DMS 273 (cell line): ENCODE data around the gene BMP15.

Experiments used
- DNase-seq: peaks from one replicate; lab custom pipeline; 2025; ENCODE audit not compliant: unreplicated experiment; lab: John Stamatoyannopoulos, UW

The BMP15 gene

DNA sequence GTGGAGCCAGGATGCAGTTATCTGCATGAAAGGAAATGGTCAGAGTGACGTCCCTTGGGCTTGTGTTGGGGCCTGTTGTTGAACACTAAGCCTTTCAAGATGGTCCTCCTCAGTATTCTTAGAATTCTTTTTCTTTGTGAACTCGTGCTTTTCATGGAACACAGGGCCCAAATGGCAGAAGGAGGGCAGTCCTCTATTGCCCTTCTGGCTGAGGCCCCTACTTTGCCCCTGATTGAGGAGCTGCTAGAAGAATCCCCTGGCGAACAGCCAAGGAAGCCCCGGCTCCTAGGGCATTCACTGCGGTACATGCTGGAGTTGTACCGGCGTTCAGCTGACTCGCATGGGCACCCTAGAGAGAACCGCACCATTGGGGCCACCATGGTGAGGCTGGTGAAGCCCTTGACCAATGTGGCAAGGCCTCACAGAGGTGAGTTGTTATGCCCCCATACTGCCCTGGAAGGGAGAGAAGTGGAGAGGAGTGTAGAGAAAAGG, at the start of gene BMP15:
Gene BMP15 (plus strand): TSS at position 51 of the 492 bp plus-strand sequence. CDS start 49 bp downstream, at position 100.
- DNase-seq, result no peak

DNA sequence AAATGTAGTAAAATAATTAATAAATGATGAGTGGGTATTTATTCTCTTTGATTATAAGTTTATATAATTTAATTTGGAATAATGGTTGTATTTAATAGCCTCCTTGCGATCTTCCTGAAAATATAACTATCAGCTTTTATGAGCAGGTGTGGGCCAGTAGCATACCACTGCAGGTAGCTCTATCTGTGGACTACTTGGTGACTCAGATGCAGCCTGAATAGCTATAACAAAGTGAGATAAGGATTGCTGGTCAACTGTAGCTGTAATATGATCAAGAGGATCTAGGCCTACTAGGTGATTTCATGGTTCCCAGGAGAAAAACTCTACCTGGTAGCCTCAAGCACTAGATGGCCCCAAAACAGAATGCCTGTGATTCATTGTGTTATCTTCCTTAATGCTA, 47.1 kb upstream of the BMP15 start:
- no peak for DNase-seq

DNA sequence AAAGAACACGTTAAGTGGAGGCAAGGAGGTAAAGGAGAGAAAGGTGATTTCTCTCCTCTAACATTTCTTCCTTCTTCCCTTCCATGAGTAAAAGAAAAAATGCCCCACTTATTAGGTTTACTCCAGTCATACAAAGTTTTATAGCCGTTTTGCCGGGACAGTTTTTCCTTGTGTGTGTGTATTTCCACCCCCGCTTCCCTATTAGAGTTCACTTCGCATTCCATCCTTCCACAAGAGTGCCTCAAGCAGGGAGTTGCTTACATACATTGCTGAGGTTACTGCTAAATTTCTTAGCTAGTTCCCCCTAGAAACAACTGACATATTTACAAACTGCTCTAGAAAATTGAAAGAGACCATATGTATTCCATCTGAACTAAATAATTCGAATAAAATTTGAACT, 45.2 kb upstream of the BMP15 start:
- no peak for DNase-seq

DNA sequence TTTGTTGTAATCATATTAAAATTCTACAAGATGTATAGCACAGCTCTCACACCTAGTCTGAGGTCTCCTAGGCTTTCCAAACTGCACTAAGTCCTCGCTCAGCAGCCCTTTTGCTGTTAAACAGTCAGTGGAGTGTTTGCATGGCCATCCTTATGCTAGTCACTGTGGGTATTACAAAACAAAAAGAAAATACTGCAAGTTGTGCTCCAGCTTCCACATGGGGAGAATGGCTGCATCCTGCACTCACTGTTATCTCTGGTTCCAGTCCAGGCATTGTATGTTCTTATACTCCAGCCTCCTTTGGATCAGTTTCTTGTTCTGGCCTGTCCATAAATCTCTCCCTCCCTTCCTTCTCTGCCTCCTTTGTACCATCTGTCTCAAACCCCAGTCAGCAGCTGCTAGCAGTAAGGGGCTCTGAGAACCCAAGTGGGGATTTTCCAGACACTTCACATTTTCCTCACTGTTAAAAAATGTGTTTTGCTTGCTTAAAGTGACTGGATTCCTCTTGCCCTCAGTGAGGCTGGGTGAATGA, 38.5 kb upstream of the BMP15 start:
- DNase-seq, result no peak

DNA sequence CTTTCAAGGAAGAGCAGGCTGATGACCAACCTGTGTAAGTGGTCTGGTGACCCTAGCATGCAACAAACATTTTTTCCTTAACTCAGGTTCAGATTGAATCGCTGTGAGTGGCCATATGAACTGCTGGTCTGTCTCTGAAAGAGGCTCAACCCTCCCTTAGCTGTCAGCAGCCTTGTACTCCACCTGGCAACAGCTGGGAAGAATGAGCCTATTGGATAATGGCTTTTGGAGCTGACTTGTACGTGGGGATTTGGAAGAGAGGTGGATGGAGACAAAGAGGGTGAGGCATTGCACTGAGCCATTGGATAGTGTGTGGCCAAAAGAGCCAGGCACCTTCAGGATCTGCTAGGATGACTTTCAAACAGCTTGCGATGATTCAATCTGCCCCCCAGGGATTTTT, 35.7 kb upstream of the BMP15 start:
- DNase-seq, result peak; percentile 12

DNA sequence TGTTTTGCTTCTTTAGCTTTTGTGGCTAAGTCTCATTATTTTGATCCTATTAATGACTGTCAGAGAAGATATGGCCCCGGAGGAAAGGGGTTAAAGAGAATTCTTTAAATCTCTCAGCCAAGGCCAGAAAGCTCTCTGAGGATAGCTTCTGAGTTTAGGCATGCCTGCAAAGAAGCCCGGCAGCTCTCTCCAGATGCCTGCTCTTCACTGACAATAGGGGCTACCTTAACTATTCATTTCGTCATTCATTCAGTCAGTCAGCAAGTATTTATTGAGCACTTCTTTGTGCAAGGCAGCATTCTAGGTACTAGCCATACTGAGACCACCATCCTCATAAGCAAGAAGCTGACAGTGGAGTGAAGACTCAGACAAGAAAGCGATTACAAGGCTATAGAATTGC, 34.0 kb upstream of the BMP15 start:
- no peak for DNase-seq

DNA sequence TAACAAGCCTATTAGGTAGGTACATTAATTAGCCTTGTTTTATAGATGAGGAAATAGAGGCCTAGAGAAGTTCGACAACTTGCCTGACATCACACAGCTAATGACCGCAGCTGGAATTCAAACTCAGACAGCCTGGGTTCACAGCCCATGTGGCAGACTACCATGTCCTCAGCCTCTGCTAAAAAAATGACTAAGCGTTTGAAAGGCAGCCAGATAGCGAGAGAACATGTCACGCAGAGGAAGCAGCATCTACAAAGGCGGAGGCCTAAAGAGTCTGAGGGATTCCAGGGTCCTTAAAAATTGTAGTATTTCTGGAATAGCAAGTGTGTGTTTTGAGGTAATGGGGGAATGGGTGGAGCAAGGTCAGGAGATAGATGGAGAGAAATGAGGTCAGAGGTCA, 33.2 kb upstream of the BMP15 start:
- DNase-seq, result no peak

DNA sequence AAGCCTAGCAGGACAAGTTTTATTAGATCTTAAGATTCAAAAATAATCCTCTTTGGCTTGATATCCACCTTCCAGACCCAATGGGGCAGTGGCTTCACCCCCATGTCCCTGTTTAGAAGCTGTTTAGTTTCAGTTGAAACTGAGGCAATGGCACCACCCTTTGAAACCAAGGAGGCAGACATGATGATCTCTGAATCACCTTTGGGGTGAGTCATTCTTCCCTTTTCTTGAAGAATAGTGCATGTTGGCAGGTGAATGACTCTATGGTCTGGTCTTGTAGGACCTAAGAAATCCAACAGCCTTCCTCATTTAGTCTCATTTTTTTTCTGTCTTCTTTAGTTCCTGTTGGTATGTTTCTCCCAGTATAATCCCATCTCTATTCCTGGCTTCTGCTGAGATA, 29.5 kb upstream of the BMP15 start:
- no peak for DNase-seq

DNA sequence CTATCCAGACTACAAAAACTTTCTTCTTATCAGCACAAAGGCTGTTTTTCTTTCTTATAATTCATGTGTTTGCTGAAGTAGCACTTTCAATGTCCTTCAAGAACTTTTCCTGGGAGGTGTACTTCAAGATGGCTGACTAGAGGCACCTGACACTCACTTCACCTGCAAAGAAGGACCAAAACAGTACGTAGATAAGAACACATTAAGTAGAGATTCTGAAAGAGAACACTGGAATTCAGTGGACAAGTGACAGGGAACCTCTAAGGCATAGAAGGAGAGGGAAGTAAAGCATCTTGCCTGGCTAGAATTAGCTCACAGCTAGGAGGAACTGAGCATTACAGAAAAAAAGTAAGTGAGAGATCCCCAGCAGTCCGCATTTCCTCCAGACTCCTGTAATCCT, 21.7 kb upstream of the BMP15 start:
- DNase-seq, result no peak

DNA sequence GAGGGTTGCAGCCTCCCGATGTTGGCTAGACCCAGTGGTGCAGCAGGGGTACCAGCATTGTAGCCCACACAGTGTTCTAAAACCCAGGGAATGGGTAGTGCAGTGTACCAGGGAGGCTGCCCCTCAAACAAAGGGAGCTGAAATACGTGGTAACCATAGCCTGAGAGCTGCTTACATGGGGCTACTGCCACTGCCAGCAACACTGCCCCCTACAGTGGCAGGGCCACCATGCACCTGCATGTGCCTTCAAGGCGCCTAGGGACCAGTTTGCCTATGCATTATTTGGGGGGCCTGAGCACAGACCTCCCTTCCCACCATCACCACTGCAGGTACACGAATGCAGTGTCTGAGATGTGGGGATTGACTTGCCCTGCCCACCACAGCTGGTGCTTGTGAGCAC, 21.0 kb upstream of the BMP15 start:
- DNase-seq, result no peak

DNA sequence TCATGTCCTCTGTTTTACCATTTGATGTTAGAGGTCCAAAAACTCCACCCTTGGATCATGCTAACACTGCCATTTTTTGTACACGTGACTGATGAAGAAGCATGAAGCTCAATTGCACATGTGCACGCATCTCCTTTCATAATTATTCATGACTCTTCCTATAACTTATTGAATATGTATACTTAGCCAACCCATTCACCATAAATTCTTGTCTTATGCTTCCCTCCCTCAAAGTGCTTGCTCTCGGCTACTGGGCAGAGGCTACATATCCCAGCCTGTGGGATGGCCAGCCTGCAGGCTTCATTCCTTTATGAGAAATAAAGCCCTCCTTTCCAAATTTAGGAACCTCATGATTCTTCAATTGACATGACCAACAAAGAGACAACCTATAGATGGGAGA, 17.5 kb upstream of the BMP15 start:
- DNase-seq, result no peak

DNA sequence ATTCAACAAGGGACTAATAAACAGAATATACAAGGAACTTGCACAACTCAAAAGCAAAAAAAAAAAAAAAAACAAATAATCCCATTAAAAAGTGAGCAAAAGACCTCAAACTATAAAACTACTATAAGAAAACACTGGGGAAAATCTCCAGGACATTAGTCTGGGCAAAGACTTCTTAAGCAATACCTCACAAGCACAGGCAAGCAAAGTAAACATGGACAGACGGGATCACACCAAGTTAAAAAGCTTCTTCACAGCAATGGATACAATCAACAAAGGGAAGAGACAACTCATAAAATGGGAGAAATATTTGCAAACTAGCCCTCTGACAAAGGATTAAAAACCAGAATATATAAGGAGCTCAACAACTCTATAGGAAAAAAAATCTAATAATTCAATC, 17.1 kb upstream of the BMP15 start:
- DNase-seq, result no peak

DNA sequence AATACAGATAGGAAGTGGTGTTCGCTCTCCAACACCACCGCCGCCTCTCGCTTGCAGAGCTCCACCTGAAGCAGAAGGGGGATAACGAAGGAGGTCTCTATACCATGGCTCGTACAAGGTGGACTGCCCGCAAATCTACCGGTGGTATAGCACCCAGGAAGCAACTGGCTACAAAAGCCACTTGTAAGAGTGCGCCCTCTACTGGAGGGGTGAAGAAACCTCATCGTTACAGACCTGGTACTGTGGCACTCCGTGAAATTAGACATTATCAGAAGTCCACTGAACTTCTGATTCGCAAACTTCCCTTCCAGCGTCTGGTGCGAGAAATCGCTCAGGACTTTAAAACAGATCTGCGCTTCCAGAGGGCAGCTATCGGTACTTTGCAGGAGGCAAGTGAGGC, 5.2 kb upstream of the BMP15 start:
- peak; percentile 5 for DNase-seq

DNA sequence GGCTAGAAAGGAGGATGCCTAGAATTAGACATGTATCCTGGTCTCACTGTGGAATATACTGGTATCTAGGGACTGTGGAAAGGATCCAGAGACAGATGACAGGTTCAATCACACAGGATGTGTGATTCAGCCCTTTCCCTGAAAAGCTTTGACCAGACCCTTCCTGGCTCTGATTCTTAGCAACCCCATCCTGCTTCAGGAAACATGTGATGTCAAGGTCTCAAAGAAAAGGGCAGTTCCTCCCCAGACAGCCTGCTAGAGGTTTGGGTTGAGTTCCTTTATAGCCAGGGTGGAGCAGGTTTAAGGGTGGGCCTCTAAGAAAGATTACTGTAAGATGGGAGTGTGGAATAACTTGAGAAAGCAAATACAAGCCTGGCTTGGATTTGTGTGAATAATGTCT, 3.0 kb downstream of the BMP15 start:
- no peak for DNase-seq

DNA sequence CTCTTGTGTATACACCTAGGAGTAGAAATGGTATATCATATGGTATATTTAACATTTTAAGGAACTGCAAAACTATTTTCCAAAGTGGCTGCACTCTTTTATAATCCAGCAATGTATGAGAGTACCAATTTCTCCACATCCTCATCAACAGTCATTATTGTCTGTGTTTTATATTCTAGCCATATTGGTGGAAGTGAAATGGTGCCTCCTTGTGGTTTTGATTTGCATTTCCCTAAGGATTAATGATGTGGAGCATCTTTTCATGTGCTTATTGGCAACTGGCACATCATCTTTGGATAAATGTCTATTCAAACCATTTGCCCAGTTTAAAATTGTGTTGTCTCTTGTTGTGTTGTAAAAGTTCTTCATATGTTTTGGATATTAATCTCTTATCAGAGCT, 9.6 kb downstream of the BMP15 start:
- peak; percentile 30 for DNase-seq

DNA sequence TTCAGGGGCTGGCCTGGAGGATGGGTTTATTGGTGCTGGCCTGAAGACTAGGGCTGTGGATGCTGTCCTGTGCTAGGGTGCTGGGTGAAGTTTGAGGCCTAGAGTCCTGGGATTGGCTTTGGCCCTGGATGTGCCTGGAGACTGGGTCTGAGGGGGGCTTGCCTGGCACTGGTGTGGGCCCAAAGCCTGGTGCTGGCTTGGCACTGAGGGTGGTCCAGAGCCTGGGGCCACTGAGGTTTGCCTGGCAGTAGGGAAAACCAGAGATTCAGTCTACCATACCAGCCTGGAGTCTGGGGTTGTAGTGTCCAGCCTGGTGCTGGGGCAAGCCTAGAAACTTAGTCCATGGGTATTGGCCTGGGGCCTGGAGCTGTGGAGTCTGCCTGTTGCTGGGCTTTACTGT, 16.6 kb downstream of the BMP15 start:
- DNase-seq, result no peak

DNA sequence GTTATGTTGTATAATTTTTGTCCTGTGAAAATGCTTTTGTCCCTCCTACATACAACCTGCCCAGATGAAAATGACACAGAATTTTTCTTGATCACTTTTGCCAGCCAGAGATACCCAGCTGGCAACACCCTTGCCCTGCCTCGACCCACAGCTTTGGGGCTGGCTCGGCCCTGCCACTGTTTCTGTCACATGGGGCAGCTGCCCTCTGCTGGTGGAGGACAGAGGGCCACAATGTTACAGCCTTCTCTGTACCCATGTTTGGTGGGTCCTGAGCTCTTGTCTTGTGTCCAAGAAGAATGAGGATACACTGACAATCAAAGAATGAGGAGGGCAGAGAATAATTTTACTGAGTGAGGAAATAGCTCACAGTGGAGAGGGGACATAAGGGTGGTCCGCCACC, 31.1 kb downstream of the BMP15 start:
- peak; percentile 9 for DNase-seq

DNA sequence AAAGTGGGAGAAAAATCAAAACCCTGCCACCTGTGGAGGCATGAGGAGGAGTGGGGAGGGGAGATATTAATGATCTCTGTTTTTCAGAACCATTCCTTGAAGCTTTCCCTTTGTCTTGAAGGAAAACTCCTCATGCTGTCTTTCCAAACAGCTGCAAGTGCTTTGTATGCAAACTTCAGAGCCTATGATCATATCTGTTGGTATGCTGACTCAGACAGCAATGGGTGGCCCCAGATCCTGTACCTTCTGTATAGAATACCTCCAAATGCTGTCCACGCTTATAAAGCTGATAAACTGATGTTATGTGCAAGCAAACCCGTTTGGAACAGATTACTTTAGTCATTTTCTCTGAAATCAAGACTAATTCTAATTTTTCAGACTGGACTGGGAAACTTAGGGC, 31.9 kb downstream of the BMP15 start:
- DNase-seq, result no peak

DNA sequence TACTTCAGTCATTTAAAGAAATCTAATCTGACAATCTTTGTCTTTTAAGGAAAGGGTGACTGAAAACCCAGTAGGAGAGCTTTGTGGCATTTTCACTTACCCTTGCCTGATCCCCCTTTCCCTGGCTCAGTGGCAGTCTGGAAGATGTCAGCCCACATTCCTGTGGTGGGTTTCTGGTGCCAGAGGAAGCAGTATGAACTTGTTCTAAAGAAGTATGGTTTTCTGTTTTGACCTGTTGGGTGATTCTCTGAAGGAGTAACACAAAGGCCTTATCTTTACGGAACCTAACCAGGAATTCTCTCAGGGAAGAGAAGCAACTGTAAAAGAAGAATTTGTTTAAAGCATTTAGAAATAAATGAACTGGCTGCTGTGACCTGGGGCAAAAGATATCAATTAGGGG, 41.9 kb downstream of the BMP15 start:
- no peak for DNase-seq

DNA sequence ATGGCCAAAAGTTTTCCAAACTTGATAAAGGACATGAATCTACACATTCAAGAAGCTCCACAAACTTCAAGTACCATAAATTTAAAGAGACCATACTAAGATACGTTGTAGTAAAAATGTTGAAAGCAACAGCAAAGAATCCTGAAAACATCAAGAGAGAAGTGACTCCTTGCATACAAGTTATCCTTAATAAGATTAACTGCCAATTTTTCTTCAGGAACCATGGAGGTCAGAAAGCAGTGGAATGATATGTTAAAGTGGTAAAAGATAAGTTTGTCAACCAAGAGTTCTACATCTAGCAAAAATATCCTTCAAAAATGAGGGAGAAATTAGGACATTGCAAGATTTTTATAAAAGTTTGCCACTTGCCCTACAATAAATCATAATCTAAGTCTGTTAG, 43.3 kb downstream of the BMP15 start:
- no peak for DNase-seq

DNA sequence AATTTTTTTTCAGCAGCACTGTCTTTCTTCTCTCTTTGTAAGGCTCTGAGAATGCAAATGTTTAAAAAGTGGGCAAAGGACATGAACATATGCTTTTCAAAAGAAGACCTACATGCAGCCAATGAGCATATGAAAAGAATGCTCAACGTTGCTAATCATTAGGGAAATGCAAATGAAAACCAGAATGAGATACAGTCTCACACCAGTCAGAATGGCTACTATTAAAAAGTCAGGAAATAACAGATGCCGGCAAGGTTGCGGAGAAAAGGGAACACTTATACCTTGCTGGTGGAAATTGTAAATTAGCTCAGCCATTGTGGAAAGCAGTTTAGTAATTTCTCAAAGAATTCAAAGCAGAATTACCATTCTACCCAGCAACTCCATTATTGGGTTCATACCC, 51.6 kb downstream of the BMP15 start:
- DNase-seq, result no peak

DNA sequence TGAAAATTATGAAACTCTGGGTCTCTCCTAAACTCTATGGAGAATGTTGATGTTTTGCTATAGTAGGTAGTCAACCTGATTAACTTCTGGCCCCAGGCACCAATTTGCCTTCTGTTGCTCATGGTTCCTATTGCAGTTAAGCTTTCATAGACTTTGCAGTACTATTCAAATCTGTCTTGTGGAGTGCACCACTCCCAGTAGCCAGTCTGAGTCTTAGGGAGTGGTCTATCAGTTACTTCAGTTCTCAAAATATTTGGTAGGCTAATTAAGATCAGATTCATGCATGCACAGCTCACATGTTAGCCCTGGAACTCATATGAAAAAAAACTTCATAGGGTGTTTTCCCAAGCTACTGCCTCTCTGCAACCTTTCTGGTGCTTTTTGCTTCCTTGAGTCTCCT, 53.3 kb downstream of the BMP15 start:
- DNase-seq, result no peak
